MM.1S (cell line): ENCODE measurements around the gene AWAT1.
"Not testable (repeated sequence)": the region's sequence is repeated elsewhere in the genome, so short reads cannot be mapped to it uniquely, and the experiment has no call there.

Source experiments
- DNase-seq: peaks from one replicate; pipeline ENCODE4 v3.0.0-alpha.2; 2015
- H2AFZ ChIP-seq: fragments of 300-600 bp; sonication (generic); 2 replicates; pipeline ENCODE4 v1.6.0; 2016; ENCODE audit warnings: antibody characterized with exemption, low read length
- H3F3A ChIP-seq: fragments of 300-600 bp; sonication (generic); 2 replicates; pipeline ENCODE4 v1.6.1; 2016; ENCODE audit warnings: mild to moderate bottlenecking, antibody characterized with exemption, low read length, moderate library complexity, mixed read lengths; ENCODE audit not compliant: insufficient read depth
- H3K27ac ChIP-seq: fragments of 300-600 bp; sonication (generic); 2 replicates; pipeline ENCODE4 v1.5.1; 2016; ENCODE audit warnings: mild to moderate bottlenecking, low read length
- H3K27me3 ChIP-seq: fragments of 300-600 bp; sonication (generic); replicated peaks from 2 replicates; pipeline ENCODE4 v1.6.0; 2016; ENCODE audit warnings: low read length; ENCODE audit not compliant: insufficient read depth
- H3K36me3 ChIP-seq: fragments of 300-600 bp; sonication (generic); replicated peaks from 2 replicates; pipeline ENCODE4 v1.6.1; 2016; ENCODE audit warnings: mild to moderate bottlenecking, low read length, mixed read lengths; ENCODE audit not compliant: insufficient read depth
- H3K4me1 ChIP-seq: fragments of 300-600 bp; sonication (generic); 2 replicates; pipeline ENCODE4 v1.6.1; 2016; ENCODE audit warnings: low read length, mixed read lengths
- H3K4me2 ChIP-seq: fragments of 300-600 bp; sonication (generic); 2 replicates; pipeline ENCODE4 v1.6.0; 2016; ENCODE audit warnings: low read depth, low read length
- H3K4me3 ChIP-seq: fragments of 300-600 bp; sonication (generic); 2 replicates; pipeline ENCODE4 v1.5.1; 2016; ENCODE audit warnings: low read length, mixed read lengths
- H3K79me2 ChIP-seq: fragments of 300-600 bp; sonication (generic); 2 replicates; pipeline ENCODE4 v1.6.1; 2016; ENCODE audit warnings: mixed run types, low read length, mixed read lengths
- H3K9ac ChIP-seq: fragments of 300-600 bp; sonication (generic); 2 replicates; pipeline ENCODE4 v1.6.1; 2016; ENCODE audit warnings: low read length, mixed read lengths
- H3K9me2 ChIP-seq: fragments of 300-600 bp; sonication (generic); replicated peaks from 2 replicates; pipeline ENCODE4 v1.6.1; 2016; ENCODE audit warnings: mild to moderate bottlenecking, low read length, mixed read lengths; ENCODE audit not compliant: insufficient read depth
- H3K9me3 ChIP-seq: fragments of 300-600 bp; sonication (generic); replicated peaks from 2 replicates; pipeline ENCODE4 v1.6.1; 2016; ENCODE audit warnings: mild to moderate bottlenecking, low read length, mixed read lengths; ENCODE audit not compliant: insufficient read depth
- H4K20me1 ChIP-seq: fragments of 300-600 bp; sonication (generic); 2 replicates; pipeline ENCODE4 v1.6.1; 2016; ENCODE audit warnings: mild to moderate bottlenecking, low read length, moderate library complexity, mixed read lengths; ENCODE audit not compliant: insufficient read depth
- CTCF ChIP-seq: fragments of 300-600 bp; sonication (generic); IDR thresholded peaks from 2 replicates; pipeline ENCODE4 v1.5.1; 2016; ENCODE audit warnings: antibody characterized with exemption, low read length, mixed read lengths
- EZH2 ChIP-seq: fragments of 300-600 bp; sonication (generic); optimal IDR thresholded peaks from 2 replicates; pipeline ENCODE3; 2017; ENCODE audit warnings: low read depth, mild to moderate bottlenecking, antibody characterized with exemption, low read length, mixed read lengths
- EZH2phosphoT487 ChIP-seq: fragments of 300-600 bp; sonication (generic); IDR thresholded peaks from 2 replicates; pipeline ENCODE4 v1.6.1; 2018; ENCODE audit warnings: antibody characterized with exemption, low read length

Gene AWAT1

DNA sequence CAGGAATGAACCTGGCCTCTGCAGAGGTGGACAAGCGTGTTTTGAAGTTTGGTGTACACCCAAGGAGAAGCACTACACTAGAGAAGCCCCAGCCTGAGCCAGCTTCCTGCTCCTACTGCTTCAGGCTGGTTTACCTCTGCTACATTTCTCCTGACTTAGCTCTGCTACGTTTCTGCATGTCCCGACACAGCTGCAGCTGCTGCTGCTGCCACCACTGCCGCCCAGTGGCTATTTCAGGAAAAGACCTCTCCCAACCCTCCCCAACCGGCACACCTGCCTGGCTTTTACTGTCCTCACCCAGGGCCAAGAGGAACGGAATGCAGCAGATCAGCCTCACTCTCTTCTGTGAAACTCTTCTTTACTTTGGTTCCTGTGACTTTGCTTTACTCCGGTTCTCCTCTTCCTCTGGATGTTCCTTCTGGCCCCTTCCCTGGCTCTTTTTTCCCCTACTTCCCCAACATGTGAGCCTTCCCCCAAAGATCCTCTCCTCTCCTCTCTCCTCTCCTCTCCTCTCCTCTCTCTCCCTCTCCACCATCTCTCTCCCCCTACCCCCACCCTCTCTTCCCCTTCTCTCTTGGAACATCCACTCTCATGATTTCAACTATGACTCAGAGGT lies 28.6 kb downstream of the AWAT1 start:
- Histone ChIP-seq H4K20me1 (no peaks in the 10 kb centered on the region), H3K4me3 (no peak overlapping the region), H3K9me2 (no peaks in the 10 kb centered on the region), H2AFZ (no peak overlapping the region), H3K79me2 (no peaks in the 10 kb centered on the region), H3F3A (no peaks in the 10 kb centered on the region), H3K9me3 (no peaks in the 10 kb centered on the region), H3K9ac (no peak overlapping the region), H3K27me3 (no peaks in the 10 kb centered on the region), H3K4me1 (no peaks in the 10 kb centered on the region), H3K4me2 (no peak overlapping the region), H3K27ac (no peak overlapping the region), H3K36me3 (no peaks in the 10 kb centered on the region)
- no peak for TF ChIP-seq EZH2phosphoT487
- TF ChIP-seq CTCF, result peak; percentile 50
- DNase-seq, result peak; percentile 46

- Histone ChIP-seq H3K9me2 (no peaks in the 10 kb centered on the region), H3K4me2 (no peak overlapping the region), H3K4me3 (no peak overlapping the region), H3K4me1 (no peaks in the 10 kb centered on the region), H3K9me3 (no peaks in the 10 kb centered on the region), H3K9ac (no peak overlapping the region), H4K20me1 (no peaks in the 10 kb centered on the region), H3K36me3 (no peaks in the 10 kb centered on the region), H3K27ac (no peak overlapping the region), H3K27me3 (no peaks in the 10 kb centered on the region), H3K79me2 (no peaks in the 10 kb centered on the region), H3F3A (no peaks in the 10 kb centered on the region), H2AFZ (no peak overlapping the region)
- TF ChIP-seq EZH2 (no peak), CTCF (no peak), EZH2phosphoT487 (no peak)
- DNase-seq, result no peak
Observed at GRCh38 chrX:70264784-70265183, 30.3 kb downstream of the AWAT1 start.

GRCh38 chrX:70268034-70268433 lies 33.6 kb downstream of the AWAT1 start, which contains the start of gene ARR3:
ARR3 (plus strand) TSS chrX:70268334; CDS start chrX:70269386, 1,052 bp downstream.
- Histone ChIP-seq H3K36me3 (no peaks in the 10 kb centered on the region), H3K9ac (no peak within 1 kb of the TSS), H3K9me2 (no peaks in the 10 kb centered on the region), H3K4me1 (no peaks in the 10 kb centered on the region), H3K27ac (no peak within 1 kb of the TSS), H3K79me2 (no peaks in the 10 kb centered on the region), H3F3A (no peaks in the 10 kb centered on the region), H3K4me3 (no peak within 1 kb of the TSS), H2AFZ (no peak within 1 kb of the TSS), H3K4me2 (no peak within 1 kb of the TSS), H4K20me1 (no peaks in the 10 kb centered on the region), H3K9me3 (no peaks in the 10 kb centered on the region), H3K27me3 (no peaks in the 10 kb centered on the region)
- TF ChIP-seq EZH2 (no peak), CTCF (no peak), EZH2phosphoT487 (no peak)
- no peak for DNase-seq

DNA sequence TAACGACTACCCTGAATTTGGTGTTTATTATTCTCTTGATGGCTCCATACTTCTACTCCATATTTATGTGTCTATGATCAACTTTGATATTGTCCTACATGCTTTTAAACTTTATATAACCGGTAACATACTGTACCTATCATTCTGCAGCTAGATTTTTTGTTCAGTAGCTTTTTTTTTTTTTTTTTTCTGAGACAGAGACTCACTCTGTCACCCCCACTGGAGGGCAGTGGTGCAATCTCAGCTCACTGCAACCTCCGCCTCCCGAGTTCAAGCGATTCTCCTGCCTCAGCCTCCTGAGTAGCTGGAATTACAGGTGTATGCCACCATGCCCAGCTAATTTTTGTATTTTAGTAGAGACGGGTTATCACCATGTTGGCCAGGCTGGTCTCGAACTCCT lies 39.6 kb downstream of the AWAT1 start:
- H4K20me1 ChIP-seq, H3F3A ChIP-seq, H3K27me3 ChIP-seq, H3K4me3 ChIP-seq, H2AFZ ChIP-seq, DNase-seq, H3K4me2 ChIP-seq, H3K4me1 ChIP-seq, H3K9me3 ChIP-seq, H3K79me2 ChIP-seq, H3K36me3 ChIP-seq, H3K9me2 ChIP-seq, H3K9ac ChIP-seq, H3K27ac ChIP-seq: not testable (repeated sequence)
